HAP-1 (cell line): Measurements from ENCODE around the gene IFI27.
A peak's percentile ranks its signal among the peaks of the same experiment; 100 is the strongest.
"Not testable (repeated sequence)": the region's sequence is repeated elsewhere in the genome, so short reads cannot be mapped to it uniquely, and the experiment has no call there.

Experiments
- DNase-seq, 2 experiments: peaks; one replicate each; pipeline ENCODE4 v3.0.0-alpha.2; 2016 to 2020; ENCODE audit warnings: low spot score in 2 of 2
- H3K27me3 ChIP-seq: fragments of 250-450 bp; sonication (Bioruptor Pico); 2 replicates; pipeline ENCODE4 v1.5.1; 2020; ENCODE audit warnings: low read depth, mild to moderate bottlenecking, moderate library complexity
- H3K36me3 ChIP-seq: fragments of 250-450 bp; sonication (Bioruptor Pico); replicated peaks from 2 replicates; pipeline ENCODE4 v1.5.1; 2020; ENCODE audit warnings: mild to moderate bottlenecking
- H3K4me1 ChIP-seq: fragments of 250-450 bp; sonication (Bioruptor Pico); 2 replicates; pipeline ENCODE4 v1.5.1; 2020; ENCODE audit warnings: mild to moderate bottlenecking
- H3K4me3 ChIP-seq: fragments of 250-450 bp; sonication (Bioruptor Pico); 2 replicates; pipeline ENCODE4 v1.5.1; 2020; ENCODE audit warnings: mild to moderate bottlenecking, moderate library complexity
- H3K9me3 ChIP-seq: fragments of 250-450 bp; sonication (Bioruptor Pico); 2 replicates; pipeline ENCODE4 v1.5.1; 2020; ENCODE audit warnings: mild to moderate bottlenecking, moderate library complexity
- in situ Hi-C: fragments of 300-500 bp; cut with MboI; formaldehyde crosslinking; loops from 3 replicates; pipeline ENCODE4 v1.14.3; 2020; ENCODE audit warnings: low sequenced_read_pairs, inconsistent platforms, mixed read lengths

Gene IFI27

DNA sequence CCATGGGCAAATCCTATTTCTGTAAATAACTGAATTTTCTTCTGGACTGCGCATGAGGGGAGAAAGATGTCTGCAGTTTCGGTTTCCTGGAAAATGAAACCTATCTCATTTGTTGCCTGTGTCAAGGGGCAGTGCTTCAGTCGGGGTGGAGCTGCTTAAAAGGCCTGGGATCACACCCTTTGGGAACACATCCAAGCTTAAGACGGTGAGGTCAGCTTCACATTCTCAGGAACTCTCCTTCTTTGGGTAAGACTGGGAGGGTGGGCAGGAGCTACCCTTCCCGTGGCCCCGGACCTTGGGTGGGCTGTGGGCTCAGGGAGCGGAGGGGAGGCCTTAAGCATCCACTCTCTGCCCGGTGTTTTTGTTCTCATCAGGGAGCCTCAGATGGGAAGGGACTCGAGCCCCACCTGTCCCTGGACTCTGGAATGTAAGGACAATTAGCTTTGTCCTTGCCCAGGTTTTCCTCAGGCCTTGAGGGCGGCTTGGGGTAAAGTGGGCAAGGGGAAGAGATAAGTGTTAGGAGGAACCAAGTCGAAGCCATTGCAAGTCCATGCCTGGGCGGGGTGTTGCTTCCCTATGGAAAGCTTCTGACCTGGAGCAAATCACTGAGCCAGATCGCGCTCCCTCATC lies at the start of gene IFI27:
IFI27 (plus strand) TSS at position 185 of the 630 bp plus-strand sequence.
- no peak for DNase-seq
- no peak within 1 kb of the TSS for H3K4me3 ChIP-seq
- in situ Hi-C loops: no loop called here
- peaks cover 11% of the 10 kb centered on the region for H3K4me1 ChIP-seq
- H3K36me3 ChIP-seq: no peaks in the 10 kb centered on the region
- H3K9me3 ChIP-seq: no peaks in the 10 kb centered on the region
- no peaks in the 10 kb centered on the region for H3K27me3 ChIP-seq

DNA sequence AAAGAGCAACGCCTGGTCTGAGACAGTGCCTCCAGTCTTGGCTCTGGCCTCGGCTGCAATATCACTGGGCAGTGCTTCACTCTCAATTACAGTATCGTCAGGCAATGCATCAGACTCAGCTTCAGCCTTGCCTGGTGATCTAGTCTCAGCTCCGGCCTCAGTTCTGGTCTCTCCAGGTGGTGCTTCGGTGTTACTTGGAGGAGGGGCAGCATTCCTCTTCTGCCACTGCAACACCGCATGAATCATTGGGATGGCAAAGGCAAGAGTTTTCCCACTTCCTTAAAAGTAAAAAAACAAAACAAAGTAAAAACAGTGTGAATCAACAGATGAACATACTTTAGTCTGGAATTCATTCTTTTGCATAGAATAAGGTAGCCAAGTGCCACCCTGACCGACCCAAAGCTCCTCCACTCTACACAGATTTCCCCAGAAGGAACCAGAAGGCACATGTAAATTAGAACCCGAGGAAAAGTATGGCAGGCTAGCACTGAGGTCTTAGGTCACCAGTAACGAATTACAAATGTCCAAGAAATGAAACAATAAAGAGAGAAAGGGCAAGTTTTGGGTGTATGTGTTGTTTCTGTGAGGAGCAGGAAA lies 48.1 kb upstream of the IFI27 start:
- Histone ChIP-seq H3K9me3 (no peaks in the 10 kb centered on the region; the same call in 1 of the 2 replicates), H3K4me3 (no peak overlapping the region), H3K27me3 (no peaks in the 10 kb centered on the region), H3K36me3 (peaks cover 55% of the 10 kb centered on the region), H3K4me1 (peaks cover 9% of the 10 kb centered on the region; the same call in 1 of the 2 replicates)
- in situ Hi-C loops: no loop called here
- no peak for DNase-seq

DNA sequence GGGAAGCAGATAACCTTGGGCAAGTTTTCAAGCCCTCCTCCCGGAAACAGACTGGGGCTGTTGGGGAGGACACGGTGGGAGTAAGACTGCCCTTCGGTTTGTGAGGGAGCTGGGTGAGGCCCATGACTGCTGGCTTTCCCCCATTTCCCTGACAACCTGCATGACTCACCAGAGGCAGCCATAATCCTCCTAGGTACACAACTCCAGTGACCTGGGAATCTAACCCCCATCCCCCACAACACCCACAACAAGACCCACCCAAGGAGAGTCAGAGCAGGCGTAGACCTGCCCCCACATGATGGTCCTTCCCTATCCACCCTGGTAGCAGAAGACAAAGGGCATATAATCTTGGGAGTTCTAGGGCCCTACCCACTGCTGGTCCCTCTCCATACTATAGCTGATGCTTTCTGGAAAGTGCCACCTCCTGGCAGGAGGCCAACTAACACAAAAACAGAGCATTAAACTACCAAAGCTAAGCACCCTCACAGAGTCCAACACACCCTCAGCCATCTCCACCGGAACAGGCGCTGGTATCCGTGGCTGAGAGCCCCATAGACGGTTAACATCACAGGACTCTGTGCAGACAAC lies 44.4 kb upstream of the IFI27 start:
- Histone ChIP-seq H3K9me3 (peaks cover 15% of the 10 kb centered on the region), H3K36me3 (peaks cover 17% of the 10 kb centered on the region), H3K27me3 (no peaks in the 10 kb centered on the region), H3K4me3 (no peak overlapping the region), H3K4me1 (peaks cover 9% of the 10 kb centered on the region; the same call in 1 of the 2 replicates)
- DNase-seq: peak in 1 of 2 experiments; percentile 35
- in situ Hi-C loops: no loop called here

DNA sequence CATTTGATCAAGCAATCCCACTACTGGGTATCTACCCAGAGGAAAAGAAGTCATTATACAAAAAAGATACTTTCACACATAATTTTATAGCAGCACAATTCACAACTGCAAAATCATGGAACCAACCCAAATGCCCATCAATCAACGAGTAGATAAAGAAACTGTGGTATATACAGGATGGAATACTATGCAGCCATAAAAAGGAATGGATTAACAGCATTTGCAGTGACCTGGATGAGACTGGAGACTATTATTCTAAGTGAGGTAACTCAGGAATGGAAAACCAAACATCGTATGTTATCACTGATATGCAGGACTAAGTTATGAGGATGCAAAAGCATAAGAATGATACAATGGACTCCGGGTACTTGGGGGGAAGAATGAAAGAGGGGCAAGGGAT lies 38.5 kb upstream of the IFI27 start:
- DNase-seq: not testable (repeated sequence)
- H3K36me3 ChIP-seq: peaks cover 11% of the 10 kb centered on the region

DNA sequence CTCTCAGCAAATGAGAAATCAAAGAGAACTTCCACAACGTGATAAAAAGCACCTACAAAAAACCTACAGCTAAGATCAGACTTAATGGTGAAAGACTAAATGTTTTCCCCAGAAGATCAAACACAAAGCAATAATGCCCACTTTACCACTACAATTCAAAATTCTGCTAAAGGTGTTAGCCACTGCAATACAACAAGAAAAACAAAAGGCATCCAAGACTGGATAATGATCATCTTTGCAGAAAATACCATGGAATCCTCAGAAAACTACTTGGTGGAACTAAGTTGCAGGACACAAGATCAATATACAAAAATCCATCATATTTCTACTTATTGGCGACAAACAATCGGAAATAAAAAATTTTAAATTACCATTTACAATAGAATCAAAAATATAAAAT lies 36.0 kb upstream of the IFI27 start:
- Histone ChIP-seq H3K27me3 (no peaks in the 10 kb centered on the region), H3K4me1 (peaks cover 5% of the 10 kb centered on the region; the same call in 1 of the 2 replicates), H3K36me3 (peaks cover 35% of the 10 kb centered on the region), H3K9me3 (peaks cover 25% of the 10 kb centered on the region), H3K4me3 (no peak overlapping the region)
- in situ Hi-C loops: no loop called here
- no peak for DNase-seq

More for the DNA sequence above, 38.5 kb upstream of the IFI27 start:
- in situ Hi-C loops, H3K4me3 ChIP-seq, H3K27me3 ChIP-seq, H3K4me1 ChIP-seq: not testable (repeated sequence)
- H3K9me3 ChIP-seq: peaks cover 28% of the 10 kb centered on the region

DNA sequence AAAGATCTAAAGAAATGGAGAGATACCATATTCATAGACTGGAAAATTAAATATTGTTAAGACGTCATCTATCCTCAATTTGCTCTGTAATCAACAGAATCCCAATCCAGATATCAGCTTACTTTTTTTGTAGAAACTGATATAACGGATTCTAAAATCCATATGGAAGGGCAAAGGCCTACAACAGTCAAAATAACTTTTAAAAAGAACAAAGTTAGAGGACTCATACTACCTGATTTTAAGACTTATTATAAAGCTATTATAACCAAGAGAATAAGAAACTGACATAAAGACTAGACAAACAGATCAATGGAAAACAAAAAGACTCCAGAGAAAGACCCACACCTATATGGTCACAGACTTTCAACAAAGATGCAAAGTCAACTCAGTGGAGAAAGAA lies 35.5 kb upstream of the IFI27 start:
- in situ Hi-C loops: no loop called here
- Histone ChIP-seq H3K4me3 (no peak overlapping the region), H3K36me3 (peaks cover 35% of the 10 kb centered on the region), H3K27me3 (no peaks in the 10 kb centered on the region), H3K9me3 (peaks cover 21% of the 10 kb centered on the region), H3K4me1 (peaks cover 7% of the 10 kb centered on the region; the same call in 1 of the 2 replicates)
- DNase-seq: no peak

DNA sequence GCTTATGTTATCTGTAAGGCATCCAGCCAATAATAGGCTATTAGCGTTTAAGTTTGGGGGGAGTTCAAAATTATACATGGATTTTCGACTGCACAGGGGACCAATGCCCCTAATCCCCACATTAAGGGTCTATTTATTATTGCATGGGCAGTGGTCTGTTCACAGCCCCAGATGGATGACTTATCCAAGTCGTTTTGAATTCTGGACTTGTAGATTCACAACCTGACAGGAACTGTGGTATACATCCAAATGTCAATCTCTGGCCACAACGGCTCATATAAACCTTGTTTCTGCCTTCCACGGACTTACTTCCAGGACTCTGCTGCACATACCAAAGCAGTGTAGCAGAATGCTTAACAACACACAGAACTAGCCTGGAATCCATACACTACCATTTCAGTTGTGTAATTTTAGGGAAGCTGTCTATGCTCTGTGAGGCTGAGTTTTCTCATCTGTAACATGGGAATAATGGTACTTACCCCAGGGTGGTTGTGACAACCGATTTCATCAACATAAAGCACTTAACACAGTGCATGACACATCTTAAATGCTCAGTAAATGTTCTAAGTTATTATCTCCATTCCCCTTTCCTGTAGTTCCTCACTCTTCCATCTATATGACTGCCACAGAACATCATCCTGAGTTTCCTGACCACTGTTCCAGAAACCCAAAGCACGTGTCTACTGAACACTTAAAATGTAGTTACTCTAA lies 33.3 kb upstream of the IFI27 start:
- in situ Hi-C loops: no loop called here
- H3K36me3 ChIP-seq: peaks cover 35% of the 10 kb centered on the region
- no peaks in the 10 kb centered on the region for H3K27me3 ChIP-seq
- DNase-seq: no peak
- H3K9me3 ChIP-seq: peaks cover 12% of the 10 kb centered on the region
- peaks cover 11% of the 10 kb centered on the region for H3K4me1 ChIP-seq
- H3K4me3 ChIP-seq: no peak overlapping the region

DNA sequence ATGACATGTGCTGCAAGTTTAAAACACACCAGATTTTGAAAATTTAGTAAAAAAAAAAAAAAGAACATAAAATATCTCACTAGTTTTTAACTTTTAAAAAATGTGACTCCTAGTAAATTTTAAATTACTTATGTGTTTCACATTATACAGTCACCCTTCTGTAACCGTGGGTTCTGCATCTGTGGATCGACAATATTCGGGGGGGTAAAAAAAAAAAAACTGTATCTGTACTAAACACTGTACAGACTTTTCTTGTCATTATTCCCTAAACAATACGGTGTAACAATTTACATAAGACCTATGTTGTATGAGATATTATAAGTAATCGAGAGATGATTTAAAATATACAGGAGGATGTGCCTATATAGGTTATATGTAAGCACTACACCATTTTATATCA lies 32.7 kb upstream of the IFI27 start:
- Histone ChIP-seq H3K4me3 (no peak overlapping the region), H3K4me1 (peaks cover 15% of the 10 kb centered on the region), H3K9me3 (peaks cover 16% of the 10 kb centered on the region), H3K27me3 (no peaks in the 10 kb centered on the region), H3K36me3 (peaks cover 38% of the 10 kb centered on the region)
- in situ Hi-C loops: no loop called here
- DNase-seq: no peak

DNA sequence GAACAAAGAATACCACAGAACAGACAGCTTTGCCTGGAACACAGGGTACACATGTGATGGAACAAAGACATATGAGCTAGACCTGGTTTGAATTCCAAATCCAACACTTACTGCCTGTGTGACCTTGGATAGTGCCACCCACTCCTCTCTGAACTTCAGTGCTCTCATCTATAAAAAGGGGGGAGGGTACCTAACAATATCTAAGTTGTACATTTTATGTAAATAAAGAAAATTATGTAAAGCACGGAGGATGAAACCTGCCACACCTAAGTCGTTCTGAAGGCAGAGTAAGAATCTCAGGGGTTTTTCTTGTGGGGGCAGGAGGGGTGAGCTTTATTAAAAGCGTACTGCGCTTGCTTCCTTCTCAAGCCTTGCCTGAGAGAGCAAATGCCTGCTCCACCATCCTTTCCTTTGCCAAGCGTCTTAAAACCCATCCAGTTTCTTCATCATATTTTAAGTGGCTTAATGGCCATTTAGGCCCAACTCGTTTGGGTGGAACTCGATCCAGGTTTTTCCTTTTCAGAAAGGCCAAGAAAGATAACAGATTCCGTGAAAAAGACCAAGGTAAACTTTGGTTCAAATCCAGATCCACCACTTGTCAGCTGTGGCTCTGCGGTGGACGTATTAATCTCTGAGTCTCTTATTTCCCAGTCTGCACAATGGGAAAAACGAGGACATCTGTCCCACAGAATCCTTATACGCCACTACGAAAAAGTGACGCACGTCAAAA lies 30.5 kb upstream of the IFI27 start:
- Histone ChIP-seq H3K27me3 (no peaks in the 10 kb centered on the region), H3K9me3 (peaks cover 14% of the 10 kb centered on the region), H3K4me3 (peak overlapping the region; percentile 94), H3K4me1 (peaks cover 15% of the 10 kb centered on the region), H3K36me3 (peaks cover 38% of the 10 kb centered on the region)
- no peak for DNase-seq
- in situ Hi-C loops: no loop called here

DNA sequence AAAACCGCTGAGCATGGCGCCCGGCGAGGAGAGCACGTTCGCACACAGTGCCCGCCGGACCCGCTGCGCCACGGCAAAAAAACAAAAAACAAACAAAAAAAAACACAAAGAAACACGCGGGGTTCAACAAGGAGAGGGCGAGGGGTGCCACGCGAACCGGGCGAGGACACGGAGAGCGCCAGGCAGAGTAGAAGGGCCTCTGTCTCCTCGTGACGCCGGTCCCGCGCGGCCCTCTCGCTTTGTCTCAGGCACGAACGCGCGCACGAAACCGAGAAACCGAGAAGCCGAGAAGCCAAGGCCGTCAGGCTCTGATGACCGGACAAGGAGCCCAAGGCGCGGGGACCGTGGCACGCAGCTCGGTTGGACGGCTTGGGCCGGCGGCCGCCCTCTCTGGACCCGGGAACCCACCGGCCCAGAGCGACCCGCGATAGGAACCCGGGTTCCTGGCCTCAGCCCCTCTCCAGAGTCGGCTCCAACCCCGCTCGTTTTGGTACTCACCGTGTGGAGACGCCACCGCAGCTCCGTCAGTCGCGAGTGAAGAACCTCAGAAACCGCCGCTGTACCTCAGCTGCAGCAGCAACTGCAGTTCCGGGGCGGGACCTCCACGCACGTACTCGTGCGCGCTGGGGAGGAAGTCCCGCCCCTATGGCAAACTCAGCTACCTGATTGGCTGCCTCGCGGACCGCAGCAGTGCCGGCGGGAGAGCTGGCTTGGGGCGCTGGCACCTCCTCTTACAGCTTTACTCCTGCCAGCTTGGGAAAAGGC lies 29.7 kb upstream of the IFI27 start, which contains the start of the genes DDX24 and IFI27L1:
DDX24 (minus strand) TSS at position 582 of the 765 bp plus-strand sequence. CDS start 1,460 bp downstream, outside the sequence.
IFI27L1 (plus strand) TSS at position 690 of the 765 bp plus-strand sequence. CDS start 15,628 bp downstream, outside the sequence.
- peaks cover 7% of the 10 kb centered on the region for H3K9me3 ChIP-seq
- in situ Hi-C loops: no loop called here
- H3K4me1 ChIP-seq: peaks cover 15% of the 10 kb centered on the region
- H3K4me3 ChIP-seq: peak within 1 kb of the TSS; percentile 94
- peaks cover 35% of the 10 kb centered on the region for H3K36me3 ChIP-seq
- no peaks in the 10 kb centered on the region for H3K27me3 ChIP-seq
- peak; percentile 92 to 97 for DNase-seq

DNA sequence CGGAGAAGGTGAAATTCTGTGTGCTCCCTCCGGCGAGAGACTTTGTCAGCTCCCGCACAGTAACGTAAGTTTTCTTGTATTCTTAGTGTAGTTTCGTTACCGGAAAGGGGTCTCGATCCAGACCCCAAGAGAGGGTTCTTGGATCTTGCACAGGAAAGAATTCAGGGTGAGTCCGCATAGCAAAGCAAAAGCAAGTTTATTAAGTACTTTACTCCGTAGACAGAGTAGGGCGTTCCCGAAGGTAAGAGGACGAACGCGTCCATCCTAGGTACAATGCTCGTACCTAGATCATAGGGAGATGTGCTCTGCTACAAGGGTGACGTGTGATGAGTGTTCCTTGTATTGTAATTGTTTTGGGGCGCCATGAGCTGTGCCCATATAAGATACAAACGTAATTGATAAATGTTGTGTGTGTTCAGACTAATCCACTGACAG lies 29.1 kb upstream of the IFI27 start:
- H3K9me3 ChIP-seq: peaks cover 7% of the 10 kb centered on the region
- peak overlapping the region; percentile 94 for H3K4me3 ChIP-seq
- in situ Hi-C loops: no loop called here
- H3K4me1 ChIP-seq: peaks cover 15% of the 10 kb centered on the region
- H3K36me3 ChIP-seq: peaks cover 31% of the 10 kb centered on the region
- peak in 1 of 2 experiments; percentile 8 for DNase-seq
- no peaks in the 10 kb centered on the region for H3K27me3 ChIP-seq

DNA sequence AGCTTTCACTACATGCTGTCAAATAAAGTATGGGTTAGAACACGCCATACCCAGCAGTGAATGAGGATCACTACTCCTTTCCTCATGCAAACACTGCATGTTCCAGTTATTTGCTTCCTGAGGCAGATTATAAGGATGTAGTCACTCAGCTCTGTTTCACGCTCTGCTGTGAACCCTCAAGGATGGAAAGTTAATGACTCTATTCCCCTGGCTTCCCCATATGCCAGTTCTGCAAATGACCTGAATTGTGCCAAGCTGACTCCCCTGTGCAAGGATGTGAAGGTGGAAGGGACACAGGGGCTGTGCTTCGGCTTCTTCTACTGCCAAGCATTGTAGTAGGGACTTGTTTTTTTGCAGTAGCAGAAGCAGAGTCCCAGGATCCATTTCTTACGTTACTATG lies 22.6 kb upstream of the IFI27 start:
- in situ Hi-C loops: no loop called here
- no peaks in the 10 kb centered on the region for H3K27me3 ChIP-seq
- no peaks in the 10 kb centered on the region for H3K36me3 ChIP-seq

More for the DNA sequence above, 22.6 kb upstream of the IFI27 start:
- no peak overlapping the region for H3K4me3 ChIP-seq
- no peaks in the 10 kb centered on the region; the same call in 1 of the 2 replicates for H3K9me3 ChIP-seq
- no peak for DNase-seq
- H3K4me1 ChIP-seq: no peaks in the 10 kb centered on the region
